ENCODE measurements around the gene BID.

BID gene

DNA sequence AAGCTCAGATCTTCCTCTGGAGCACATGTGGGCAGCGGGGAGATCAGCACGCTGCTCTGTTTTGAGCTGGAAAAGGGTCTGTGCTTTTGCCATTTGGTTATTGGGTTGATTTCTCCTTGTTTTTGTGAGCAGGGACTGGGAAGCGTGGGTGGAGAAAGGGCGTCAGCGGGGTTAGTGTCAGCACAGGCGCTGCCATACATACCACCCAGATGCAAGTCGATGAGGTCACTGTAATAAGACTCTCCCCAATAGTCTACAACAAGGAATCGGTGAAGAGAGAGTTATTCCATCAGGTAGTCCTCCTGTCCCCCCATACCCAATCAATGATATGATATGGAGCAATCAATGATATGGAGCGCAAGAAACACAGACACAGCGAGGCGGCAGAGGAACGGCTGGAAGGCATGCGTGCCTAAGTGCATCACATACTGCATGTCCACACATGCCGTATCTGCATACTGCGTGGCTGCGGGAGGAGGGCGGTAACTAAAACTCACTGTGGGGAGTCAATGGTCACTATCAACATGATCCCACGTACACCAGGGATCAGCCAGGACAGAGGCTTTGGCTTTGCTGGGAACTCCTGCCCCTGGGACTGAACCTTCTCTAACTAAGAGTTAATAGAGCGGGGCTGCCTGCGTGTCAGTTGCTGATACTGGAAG lies 29.5 kb upstream of the BID start:
- DNase-seq (ENCODE audit: low spot score) = no peak

DNA sequence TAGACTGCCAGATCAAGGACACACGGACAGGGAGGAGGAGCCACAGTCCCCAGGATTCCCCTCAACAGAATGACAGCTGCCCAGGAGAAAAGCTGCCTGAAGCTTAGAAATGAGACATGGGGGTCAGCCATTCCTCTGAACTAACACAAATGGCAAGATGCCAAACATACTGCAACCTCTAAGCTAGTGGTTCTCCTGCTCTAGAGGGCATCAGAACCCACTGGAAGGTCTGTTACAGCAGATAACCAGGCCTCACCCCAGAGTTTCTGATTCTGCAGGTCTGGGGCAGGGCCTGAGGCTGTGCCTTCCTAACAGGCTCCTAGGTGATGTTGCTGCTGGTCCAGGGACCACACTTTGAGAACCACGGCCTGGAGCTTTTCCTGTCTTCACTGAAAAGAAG lies 28.6 kb upstream of the BID start:
- DNase-seq (ENCODE audit: low spot score) = no peak

DNA sequence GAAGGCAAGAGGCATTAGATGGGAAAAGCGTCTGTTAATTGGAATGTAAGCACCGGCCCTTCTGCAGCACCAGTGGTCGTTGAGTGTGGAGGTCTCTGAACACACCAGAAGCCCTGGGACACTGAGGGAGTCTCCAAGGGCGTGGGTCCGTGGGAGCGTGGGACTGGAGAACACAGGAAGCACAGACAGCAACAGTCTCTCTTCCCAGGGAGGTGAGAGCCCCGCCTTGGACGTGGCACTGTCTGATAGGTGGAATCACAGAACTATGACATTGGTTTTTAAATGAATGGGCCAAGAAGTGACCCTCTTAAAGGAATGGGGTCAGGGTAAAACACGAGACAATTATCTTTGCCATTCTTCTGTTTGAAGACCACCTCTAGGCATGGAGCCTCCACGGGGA lies 28.1 kb upstream of the BID start:
- no peak for DNase-seq (ENCODE audit: low spot score)

DNA sequence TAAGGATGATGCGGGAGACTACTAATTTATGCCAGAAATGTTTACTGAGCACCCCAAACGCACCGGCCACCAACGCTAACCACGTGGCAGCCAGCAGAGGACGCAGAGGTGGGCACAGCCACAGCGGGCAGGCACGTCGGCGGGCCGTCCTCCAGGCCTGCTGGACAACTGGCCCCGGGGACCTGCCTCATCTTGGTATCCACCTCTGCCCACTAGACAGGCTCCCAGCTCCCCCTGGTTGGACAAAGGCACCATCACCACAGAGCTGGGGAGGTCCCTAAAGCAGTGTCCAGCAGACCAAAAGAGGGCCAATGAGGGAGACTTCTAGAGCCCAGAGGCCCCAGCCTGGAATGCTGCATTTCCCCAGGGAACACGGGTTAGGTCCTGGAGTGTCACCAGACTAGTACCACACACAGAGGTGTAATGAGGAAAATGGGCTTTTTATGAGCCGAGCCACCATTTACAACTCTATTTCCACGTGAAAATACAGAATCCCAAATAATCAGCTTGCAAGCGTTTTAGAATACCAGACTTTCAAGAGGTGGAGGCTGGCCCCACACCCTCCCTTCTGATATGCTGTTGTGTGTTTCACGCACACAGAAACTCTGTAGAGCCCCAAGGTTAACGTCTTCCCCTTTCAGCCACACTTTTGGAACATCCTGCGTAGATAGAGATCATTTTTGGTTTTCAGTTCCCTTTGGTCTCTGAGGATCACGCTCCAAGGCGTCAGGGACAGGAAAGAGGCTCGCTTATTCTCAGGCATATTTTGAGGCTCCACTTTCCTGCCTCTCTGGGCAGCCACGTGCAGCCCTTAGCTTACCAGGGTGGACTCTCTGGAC lies 23.7 kb upstream of the BID start:
- peak; percentile 81 for DNase-seq (ENCODE audit: low spot score)

DNA sequence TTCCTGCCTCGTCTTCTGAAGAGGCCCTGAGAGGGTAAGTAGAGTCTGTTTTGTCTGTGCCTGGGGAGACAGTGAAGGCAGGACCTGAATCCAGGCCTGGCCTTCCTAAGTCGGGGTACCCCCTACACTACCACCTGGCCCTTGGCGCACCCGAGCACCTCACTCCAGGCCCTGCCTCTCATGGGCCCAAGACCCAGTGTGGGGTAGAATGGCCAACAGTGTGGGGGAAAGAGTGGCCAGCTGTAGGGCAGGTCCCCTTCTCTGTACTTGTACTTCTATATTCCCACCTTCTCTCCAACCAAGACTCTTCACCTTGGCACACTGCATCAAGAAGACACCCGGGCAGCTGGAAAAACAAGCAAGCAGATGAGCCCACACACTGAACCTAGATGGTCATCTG lies 22.4 kb upstream of the BID start:
- no peak for DNase-seq (ENCODE audit: low spot score)

DNA sequence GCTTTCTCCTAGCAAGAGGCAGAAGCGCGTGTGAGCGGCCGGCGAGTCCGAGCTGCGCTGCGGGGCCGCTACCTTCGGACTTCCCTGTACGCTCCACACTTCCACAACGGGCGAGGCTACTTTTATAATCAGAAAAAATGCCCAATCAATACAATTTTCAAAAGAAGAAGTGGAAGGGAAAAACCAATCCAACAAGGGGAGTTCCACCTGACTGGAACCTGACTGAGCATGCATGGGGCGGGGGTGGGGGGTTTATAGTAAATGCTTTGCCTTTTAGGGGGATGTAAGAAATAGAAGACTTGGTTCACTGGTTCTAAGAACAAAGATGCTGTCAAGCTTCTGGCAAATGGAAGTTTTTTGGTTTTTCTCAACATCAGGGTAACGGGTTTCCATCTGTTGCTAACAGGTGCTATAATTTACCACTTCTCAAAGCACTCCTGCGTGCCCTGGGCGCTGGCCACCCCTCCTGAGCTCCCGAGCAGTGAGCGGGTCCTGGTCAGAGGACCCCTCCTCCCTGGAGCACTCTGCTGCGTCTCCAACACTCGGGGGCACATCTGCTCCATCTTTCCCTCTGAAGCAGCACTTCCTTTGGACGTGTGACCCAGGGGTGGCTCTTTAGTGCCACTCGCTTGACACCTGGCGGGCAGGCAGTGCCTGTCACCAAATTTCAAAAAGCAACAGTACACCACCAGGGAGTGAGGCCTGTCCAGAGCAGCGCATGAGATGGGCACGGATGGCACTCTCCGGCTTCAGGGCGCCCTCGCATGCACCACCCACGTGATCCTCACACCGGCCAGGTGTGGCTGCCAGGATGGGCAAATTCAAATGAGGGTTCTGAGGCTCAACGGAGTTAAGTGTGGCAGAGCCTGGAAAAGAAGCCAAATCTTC lies 21.6 kb upstream of the BID start:
- no peak for DNase-seq (ENCODE audit: low spot score)

DNA sequence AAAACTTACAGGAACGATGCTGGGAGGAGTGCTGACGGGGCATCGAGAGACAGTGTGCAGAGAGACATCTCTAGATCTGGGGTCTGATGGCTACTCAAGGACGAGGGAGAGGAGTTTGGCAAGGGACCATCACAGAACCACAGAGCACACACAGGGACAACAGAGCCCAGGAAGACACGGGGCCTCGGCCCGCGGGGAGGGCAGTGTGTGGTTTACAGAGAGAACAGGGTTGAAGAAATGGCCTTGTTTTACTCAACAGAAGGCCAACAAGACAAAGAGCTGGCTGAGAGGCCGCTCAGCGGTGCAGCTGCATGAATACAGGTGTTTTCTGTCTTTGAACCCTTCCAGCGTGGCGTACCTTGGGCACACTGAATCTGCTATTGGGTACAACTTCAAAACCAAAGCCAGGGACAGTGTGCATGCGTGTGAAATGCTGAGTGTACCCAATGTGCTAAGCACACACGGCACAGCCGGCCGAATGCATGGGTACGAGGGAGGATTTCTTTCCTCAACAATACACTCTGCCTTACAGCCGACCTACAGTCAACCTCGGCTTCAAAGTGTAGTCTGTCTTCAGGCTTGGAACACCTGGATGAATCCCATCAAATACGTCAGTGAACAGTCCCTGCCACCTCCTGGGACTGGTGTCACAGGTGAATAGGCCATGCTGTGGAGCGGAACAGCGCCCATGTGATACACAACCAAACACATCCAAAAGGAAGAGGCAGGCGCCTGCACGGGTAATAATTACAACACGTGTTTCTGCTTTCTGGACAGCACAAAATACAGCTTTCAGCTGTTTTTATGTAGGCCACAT lies 20.7 kb upstream of the BID start:
- no peak for DNase-seq (ENCODE audit: low spot score)

DNA sequence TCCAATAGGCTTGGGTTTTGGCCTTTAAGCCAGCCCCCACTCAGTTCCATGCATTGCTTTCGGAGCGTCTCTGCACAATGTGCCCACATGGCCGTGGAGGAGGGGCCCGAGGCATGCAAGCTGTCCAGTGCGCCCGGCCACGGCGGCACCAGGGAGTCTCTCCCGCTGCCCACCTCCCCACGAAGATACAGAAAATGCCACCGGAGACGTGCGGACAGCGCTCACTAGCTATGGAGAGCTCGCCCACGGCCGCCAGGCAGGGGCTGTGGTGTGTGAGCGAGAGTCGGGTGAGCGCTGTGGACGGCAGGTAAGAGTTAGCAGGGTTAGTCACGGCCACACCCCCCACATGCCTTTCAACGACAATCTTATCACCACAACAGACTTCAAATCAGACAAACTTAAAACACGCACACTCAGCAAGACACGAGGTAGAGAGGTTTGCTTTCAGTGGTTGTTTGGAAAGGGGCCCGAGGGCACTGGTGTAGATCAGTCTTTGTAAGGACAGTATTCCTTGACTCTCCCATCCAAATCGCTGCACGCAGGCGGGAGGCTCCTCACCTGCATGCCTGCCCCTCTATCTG lies 18.7 kb upstream of the BID start:
- DNase-seq (ENCODE audit: low spot score) = no peak

DNA sequence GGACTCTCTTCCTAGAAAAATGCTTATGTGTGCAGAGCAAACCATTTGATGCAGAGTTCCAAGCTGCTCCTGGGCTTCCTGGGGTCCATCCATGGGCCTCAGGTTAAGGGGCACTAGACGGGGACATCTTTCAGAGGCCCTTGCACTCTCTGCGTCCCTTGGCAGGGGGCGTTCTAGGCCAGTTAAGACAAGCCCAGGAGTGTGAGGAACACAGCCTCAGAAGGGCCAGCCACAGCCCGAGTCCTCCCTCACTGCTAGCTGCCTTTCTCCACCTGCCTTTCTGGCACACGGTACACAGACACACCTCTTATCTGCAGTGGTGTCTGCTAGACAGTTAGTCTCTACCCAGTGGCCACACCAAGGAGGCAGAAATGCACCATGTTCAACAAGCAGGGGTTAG lies 18.0 kb upstream of the BID start:
- DNase-seq (ENCODE audit: low spot score) = no peak

DNA sequence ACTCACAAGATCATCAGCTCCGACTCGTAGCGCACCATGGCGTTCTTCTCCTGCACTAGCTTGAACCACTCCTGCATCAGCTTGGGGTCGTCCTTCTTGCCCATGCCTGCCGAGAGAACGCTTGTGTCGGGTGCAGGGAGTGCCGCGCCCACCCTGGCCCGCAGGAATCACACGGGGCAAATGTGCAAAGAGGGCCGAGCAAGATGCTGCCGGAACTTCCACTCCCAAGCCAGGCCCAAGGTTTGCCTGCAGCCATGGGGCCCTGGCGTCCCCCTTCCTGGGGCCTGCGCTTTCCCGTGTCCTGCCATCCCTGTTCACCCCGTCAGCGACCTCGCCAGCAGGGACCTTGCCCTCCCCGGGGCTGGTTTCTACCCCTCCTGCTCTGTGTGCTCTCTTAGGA lies 16.9 kb upstream of the BID start:
- DNase-seq (ENCODE audit: low spot score) = no peak

DNA sequence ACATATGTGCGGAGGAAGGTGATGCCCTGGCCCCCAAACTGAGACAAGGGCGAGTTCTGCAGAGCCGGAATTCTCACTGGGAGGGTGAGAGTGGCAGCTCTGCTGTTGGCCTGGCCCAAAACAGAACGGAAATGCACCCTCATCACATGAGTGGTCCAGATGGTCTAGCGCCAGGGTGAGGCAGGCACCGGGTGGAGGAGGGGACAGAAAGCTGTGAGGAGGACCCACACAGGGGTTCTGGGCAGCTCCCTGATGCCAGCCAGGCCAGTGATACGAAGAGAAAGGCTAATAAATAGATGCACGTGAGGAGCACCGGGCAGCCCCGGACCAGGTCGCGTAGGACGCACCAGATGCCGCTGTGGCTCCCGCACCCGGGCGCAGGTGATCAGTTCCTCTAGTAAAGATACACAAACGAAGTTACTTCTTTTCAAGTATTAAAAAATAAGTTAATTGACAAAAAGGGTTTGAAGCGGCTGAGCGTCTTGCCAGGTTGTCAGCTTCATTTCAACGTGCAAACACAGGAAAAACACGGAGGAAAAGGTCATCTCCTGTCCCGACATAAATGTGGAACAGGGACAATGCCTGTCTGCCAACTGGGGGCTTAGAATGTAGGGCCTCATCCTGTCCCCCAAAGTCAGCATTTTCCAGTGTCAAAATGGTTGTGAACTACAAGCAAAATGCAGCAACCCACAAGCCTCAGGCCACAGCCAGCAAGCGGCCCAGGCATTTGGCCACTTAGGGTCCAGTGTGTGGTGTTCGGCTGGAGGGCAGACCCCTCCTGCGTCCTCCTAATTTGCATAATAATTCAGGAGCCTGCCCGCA lies 15.3 kb upstream of the BID start:
- no peak for DNase-seq (ENCODE audit: low spot score)

DNA sequence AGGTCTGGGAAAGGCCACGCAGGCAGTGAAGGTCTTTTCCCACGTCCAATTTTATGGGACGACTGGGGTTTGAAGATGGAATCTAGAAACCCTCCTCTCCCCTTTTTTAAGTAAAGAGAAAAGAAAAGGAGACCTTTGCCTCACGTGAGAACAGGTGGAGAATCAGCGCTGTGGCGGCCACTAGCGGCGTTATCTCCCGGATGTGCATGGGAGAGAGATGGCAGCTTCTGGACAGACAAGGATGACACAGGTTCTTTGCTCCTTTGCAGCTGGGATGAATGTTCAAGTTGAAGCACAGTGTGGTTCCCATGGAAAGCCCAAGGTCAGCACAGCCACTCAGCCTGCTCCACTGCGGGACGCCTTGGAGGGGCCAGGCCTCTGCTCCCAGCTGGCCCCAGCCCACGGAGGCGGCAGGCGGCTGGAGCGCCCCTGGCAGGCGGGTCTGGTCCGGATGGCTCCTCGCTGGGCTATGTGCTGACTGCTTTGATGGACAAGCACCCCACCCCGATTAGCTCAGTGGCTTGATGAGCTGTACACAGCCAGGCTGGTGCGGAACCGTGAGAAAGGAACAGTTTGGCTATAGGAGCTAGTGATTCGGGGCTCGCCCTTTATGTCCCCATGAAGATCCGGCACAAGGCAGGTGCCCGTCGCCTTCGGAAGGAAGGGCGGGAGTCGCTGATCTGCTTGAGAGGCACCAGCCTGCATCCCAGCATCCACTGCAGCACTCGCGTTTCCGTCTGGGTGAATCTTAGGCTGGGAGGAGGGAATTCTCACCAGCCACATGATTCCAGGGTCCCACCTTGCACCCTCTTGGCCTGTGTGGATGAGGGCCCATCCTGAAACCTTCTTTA lies 14.5 kb upstream of the BID start:
- DNase-seq (ENCODE audit: low spot score) = no peak

DNA sequence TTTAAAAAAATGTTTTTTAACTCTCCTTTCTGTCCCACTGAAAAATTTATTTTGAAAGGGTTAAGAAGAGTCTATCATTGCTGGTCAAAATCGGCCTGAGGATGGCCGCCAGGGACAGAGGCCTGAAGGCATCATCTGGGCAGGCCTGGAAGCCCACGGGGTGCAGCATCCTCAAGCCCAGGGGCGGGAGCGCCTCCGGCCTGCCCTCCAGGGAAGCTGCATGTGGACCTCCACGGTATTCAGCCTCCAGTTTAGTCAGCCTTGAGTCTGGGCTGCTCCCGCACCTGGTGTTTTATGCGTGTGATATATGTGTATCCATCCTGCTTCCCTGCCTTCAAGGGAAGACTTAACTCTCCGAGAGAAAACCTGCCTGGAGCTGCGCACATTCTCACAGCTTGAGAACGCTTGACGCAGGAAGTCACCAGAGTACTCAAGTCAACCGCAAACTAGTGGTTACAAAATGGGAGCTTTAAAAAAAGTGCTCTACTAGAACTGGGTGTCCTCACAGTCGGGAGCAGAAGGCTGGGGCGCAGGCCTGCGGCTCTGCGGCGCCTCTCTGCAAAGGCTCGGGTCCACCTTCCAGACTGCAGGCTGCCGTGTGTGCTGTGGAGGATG lies 13.6 kb upstream of the BID start:
- DNase-seq (ENCODE audit: low spot score) = no peak

DNA sequence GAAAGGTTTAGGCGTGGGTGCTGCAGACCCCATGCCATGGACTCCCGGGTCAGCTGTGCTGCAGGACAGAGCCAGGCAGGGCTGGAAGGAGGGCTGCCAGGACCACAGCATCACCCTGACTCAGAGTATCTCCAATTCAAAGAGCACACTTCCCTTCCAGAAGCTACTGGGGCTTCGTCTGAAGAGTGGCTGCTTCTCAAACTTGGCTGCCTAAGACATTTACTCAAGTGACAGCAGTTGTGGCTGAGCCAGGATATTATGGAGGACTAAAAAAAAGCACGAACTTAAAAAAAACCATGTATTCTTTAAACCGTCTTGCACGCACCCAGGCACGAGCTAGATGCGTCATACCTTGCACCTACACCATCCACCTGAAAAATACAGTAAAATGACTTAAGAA lies 13.0 kb upstream of the BID start:
- no peak for DNase-seq (ENCODE audit: low spot score)

DNA sequence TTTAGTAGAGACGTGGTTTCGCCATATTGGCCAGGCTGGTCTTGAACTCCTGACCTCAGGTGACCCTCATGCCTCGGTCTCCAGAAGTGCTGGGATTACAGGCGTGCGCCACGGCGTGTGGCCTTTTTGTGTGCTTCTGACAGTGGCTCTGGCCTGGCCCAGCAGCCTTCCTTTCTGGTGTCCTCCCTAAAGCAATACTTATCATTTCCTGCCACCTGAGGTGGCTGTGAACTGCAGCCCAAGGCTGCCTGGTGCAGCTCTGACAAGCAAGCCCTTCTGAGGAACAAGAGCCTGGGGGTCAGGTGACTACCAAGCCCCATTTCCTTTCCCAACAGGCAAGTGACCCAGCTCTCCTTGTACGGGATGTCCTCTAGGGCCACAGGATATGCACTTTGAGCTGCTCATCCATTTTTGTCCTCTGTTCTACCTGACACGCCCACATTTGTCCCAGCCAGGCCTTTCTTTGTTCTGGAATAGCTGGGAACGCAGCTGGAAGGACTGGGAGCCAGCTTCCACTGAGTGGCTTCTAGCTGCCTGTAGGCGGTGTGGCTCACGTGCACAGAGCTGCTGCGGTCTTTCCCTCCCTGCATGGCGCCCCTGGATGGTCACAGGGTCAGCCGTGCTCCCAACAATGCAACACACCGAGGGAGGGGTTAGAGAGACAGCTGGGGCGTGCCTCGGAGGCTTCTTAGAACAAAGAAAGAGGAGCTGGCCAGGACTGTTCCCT lies 12.3 kb upstream of the BID start:
- peak; percentile 58 for DNase-seq (ENCODE audit: low spot score)

DNA sequence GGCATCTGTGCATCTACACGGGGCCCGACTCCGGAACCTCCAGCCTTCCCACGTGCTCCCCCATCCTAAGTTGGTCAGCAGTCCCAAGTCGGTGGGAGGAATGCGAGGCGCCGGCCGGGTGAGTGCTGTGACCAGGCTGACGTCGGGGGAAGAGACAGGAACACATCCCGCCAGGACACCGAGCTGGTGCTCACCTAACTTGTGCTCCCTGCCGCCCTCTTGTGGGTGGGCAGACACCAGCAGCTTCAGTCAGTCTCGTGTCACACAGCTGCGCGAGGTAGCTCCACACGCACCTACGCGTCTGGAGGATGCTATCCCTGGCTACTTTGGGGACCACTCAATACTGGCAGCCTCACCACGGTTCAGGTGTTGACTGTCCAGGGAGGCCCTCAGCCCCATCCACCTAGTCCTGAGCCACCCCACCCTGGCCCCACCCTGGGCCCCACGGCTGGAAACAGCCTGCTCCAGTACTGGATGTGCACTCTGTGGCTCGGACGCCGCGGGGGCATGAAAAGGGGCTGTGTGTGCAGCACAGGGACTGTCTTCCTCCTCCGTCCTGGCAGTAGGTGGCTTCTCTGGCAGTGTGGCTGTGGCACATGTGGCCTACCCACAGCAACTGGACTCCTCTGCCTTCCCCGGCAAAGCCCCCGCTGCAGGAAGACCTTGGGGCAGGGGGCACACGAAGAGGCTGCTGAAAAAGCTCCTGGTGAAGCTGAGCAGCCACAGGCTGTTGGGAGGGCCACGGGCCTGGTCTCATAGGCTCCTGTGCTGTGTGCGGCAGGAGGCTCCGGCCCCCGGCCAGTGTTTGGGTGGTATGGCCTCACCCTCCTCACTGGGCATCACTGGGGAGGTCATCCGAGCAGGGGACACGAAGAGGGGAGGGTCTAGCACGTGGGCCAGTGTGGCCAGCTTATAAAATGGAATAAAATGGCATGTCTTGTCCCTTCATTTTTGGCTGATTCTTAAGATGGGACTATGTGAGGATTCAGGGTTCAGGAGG lies 11.2 kb upstream of the BID start:
- DNase-seq (ENCODE audit: low spot score) = no peak

DNA sequence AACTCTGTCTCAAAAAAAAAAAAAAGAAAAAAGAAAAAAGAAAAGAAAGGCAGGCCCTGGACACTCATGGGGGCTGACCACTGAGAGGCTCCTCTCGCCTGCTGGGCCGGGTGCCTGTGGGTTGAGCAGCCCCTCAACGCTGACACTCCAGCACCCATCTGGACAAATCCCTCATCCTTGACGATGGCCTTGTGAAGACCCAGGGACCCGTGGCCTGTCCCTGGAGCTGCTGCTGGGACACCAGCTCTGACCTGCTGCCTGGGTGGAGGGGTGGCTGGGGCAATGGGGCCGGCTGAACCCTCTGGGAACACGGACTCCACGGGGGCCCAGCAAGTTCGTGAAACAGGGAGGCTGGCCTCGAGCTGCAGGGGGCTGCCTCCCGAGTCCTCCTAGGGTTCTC lies 10.5 kb upstream of the BID start:
- no peak for DNase-seq (ENCODE audit: low spot score)

All from pons (tissue), 1 donor.